IMR-90 (cell line): ENCODE results near the gene CDK12. TPM values are rescaled to one million over a fixed set of nuclear protein-coding genes. Genes with fewer than 3 reads are reported as not detected.

Source experiments
- ATAC-seq: fragments of 200-7000 bp; cut with Tn5 transposase; 2 replicates; pipeline ENCODE4 v1.9.1; 2020; ENCODE audit warnings: low read depth, mild to moderate bottlenecking, moderate library complexity
- BruUV-seq: library from RNA; stranded (reverse); fragments of 400-500 nt; replicated peaks from 2 replicates; lab custom pipeline; 2021; lab: Mats Ljungman, UMichigan
- CTCF ChIA-PET: fragments of 300-600 bp; formaldehyde crosslinking; extraction: SDS; loops from one replicate; lab custom pipeline; 2021; ENCODE audit warnings: antibody characterized with exemption; lab: Yijun Ruan, JAX
- POLR2A ChIA-PET: fragments of 300-600 bp; sonication (Branson Sonifier 250); formaldehyde crosslinking; loops from one replicate; lab custom pipeline; 2022; ENCODE audit warnings: antibody characterized with exemption; ENCODE audit not compliant: unreplicated experiment; lab: Charles Lee
- DNase-seq: peaks from one replicate; pipeline ENCODE4 v3.0.0; 2013
- H2AFZ ChIP-seq: replicated peaks from 2 replicates; pipeline ENCODE3; 2013; ENCODE audit warnings: low read length, mild to moderate bottlenecking; ENCODE audit not compliant: poor library complexity
- H2AK5ac ChIP-seq: 2 replicates; pipeline ENCODE4 v1.6.1; 2013; ENCODE audit warnings: low read depth, low read length, inconsistent platforms
- H2AK9ac ChIP-seq: replicated peaks from 2 replicates; pipeline ENCODE3; 2013; ENCODE audit warnings: mild to moderate bottlenecking, low read depth, low read length, moderate library complexity; ENCODE audit not compliant: poor library complexity
- H2BK120ac ChIP-seq: 2 replicates; pipeline ENCODE4 v1.6.1; 2013; ENCODE audit warnings: low read depth, low read length, inconsistent platforms
- H2BK15ac ChIP-seq: 3 replicates; pipeline ENCODE4 v1.6.1; 2013; ENCODE audit warnings: low read depth, low read length, inconsistent platforms
- H2BK20ac ChIP-seq: 2 replicates; pipeline ENCODE4 v1.6.1; 2013; ENCODE audit warnings: low read depth, mild to moderate bottlenecking, inconsistent platforms, low read length, moderate library complexity
- H2BK5ac ChIP-seq: 2 replicates; pipeline ENCODE4 v1.6.1; 2013; ENCODE audit warnings: mild to moderate bottlenecking, low read depth, low read length, inconsistent platforms; ENCODE audit not compliant: poor library complexity, severe bottlenecking
- H3K14ac ChIP-seq: replicated peaks from 2 replicates; pipeline ENCODE4 v1.6.1; 2013; ENCODE audit warnings: low read depth, low read length, inconsistent platforms
- H3K18ac ChIP-seq: 2 replicates; pipeline ENCODE4 v1.6.1; 2013; ENCODE audit warnings: low read depth, low read length, control low read depth
- H3K23ac ChIP-seq: 2 replicates; pipeline ENCODE4 v1.6.1; 2013; ENCODE audit warnings: low read depth, low read length, inconsistent platforms
- H3K27ac ChIP-seq: 2 replicates; pipeline ENCODE4 v1.5.1; 2013; ENCODE audit warnings: mild to moderate bottlenecking, control low read depth, low read length; ENCODE audit not compliant: insufficient read depth
- H3K27me3 ChIP-seq: 2 replicates; pipeline ENCODE4 v1.6.1; 2013; ENCODE audit warnings: low read length; ENCODE audit not compliant: control insufficient read depth, insufficient read depth
- H3K36me3 ChIP-seq: 2 replicates; pipeline ENCODE4 v1.6.1; 2013; ENCODE audit warnings: low read length, mixed read lengths; ENCODE audit not compliant: control insufficient read depth, insufficient read depth
- H3K4ac ChIP-seq: 2 replicates; pipeline ENCODE4 v1.6.1; 2013; ENCODE audit warnings: low read depth, low read length, inconsistent platforms
- H3K4me1 ChIP-seq: 2 replicates; pipeline ENCODE4 v1.6.1; 2013; ENCODE audit warnings: low read length, mixed read lengths; ENCODE audit not compliant: control insufficient read depth, insufficient read depth
- H3K4me2 ChIP-seq: 2 replicates; pipeline ENCODE4 v1.6.1; 2013; ENCODE audit warnings: low read depth, mild to moderate bottlenecking, control low read depth, low read length, moderate library complexity
- H3K4me3 ChIP-seq: 2 replicates; pipeline ENCODE4 v1.5.1; 2013; ENCODE audit warnings: low read depth, mild to moderate bottlenecking, control low read depth, low read length, moderate library complexity; ENCODE audit not compliant: insufficient read depth
- H3K56ac ChIP-seq: 2 replicates; pipeline ENCODE4 v1.6.1; 2013; ENCODE audit warnings: low read length, inconsistent platforms; ENCODE audit not compliant: insufficient read depth; ENCODE audit errors: extremely low read depth
- H3K79me1 ChIP-seq, 2 experiments: 2 replicates each; pipeline ENCODE4 v1.6.1; 2013; ENCODE audit warnings: low read length in 2 of 2, inconsistent platforms in 1 of 2, low read depth in 1 of 2
- H3K9ac ChIP-seq: 2 replicates; pipeline ENCODE4 v1.6.1; 2013; ENCODE audit warnings: low read depth, low read length, control low read depth
- H3K9me1 ChIP-seq: 2 replicates; pipeline ENCODE4 v1.6.1; 2013; ENCODE audit warnings: low read length, inconsistent platforms; ENCODE audit not compliant: insufficient read depth
- H3K9me3 ChIP-seq: 2 replicates; pipeline ENCODE4 v1.6.1; 2013; ENCODE audit warnings: low read length; ENCODE audit not compliant: control insufficient read depth, insufficient read depth
- H4K20me1 ChIP-seq: 2 replicates; pipeline ENCODE4 v1.6.1; 2013; ENCODE audit warnings: low read length, inconsistent platforms; ENCODE audit not compliant: insufficient read depth
- H4K5ac ChIP-seq: 2 replicates; pipeline ENCODE4 v1.6.1; 2013; ENCODE audit warnings: mild to moderate bottlenecking, low read depth, low read length, control low read depth
- H4K8ac ChIP-seq, 2 experiments: 2 replicates each; pipeline ENCODE4 v1.6.1; 2013; ENCODE audit warnings: low read depth in 2 of 2, low read length in 2 of 2, control low read depth in 1 of 2, inconsistent platforms in 1 of 2
- H4K91ac ChIP-seq: 2 replicates; pipeline ENCODE4 v1.6.1; 2013; ENCODE audit warnings: low read depth, low read length, inconsistent platforms; ENCODE audit not compliant: insufficient read depth
- BHLHE40 ChIP-seq: fragments of 150-350 bp; IDR thresholded peaks from 2 replicates; pipeline ENCODE4 v1.6.1; 2016; ENCODE audit warnings: mild to moderate bottlenecking, low read depth, low read length
- MAZ ChIP-seq: IDR thresholded peaks from 2 replicates; pipeline ENCODE4 v1.6.1; 2012; ENCODE audit warnings: low read depth, mild to moderate bottlenecking, low read length, improper control_type of control experiment, moderate library complexity, borderline replicate concordance
- WGBS, 2 experiments: methylation state at CpG; one replicate each; pipeline versions ENCODE4 v1.1.5 to v1.1.7; 2013; ENCODE audit warnings: missing lambda C conversion rate in 2 of 2; ENCODE audit not compliant: insufficient read length in 1 of 2; ENCODE audit errors: extremely low coverage in 2 of 2; 5-methylcytosine and 5-hydroxymethylcytosine counted together
- dilution Hi-C: fragments of 300-500 bp; cut with HindIII; formaldehyde crosslinking; loops from one replicate; pipeline ENCODE4 v1.14.3; 2018; ENCODE audit warnings: low sequenced_read_pairs; ENCODE audit not compliant: unreplicated experiment
- in situ Hi-C: fragments of 300-500 bp; cut with MboI; formaldehyde crosslinking; loops from 3 replicates; pipeline ENCODE4 v1.14.3; 2019; ENCODE audit warnings: low sequenced_read_pairs, inconsistent platforms, mixed read lengths
- intact Hi-C: fragments of 100-400 bp; cut with micrococcal nuclease; formaldehyde crosslinking; loops from 2 replicates; pipeline ENCODE4 v1.10.0; 2022
- polyA plus RNA-seq, 3 experiments: library from polyadenylated mRNA; depleted of rRNA; stranded (reverse); fragments of >200 nt; gene quantifications; 2 replicates each; pipeline ENCODE4 v1.2.3, GENCODE V29; 2012; ENCODE audit warnings: low replicate concordance in 1 of 3
- total RNA-seq: library from RNA; depleted of rRNA; stranded (reverse); fragments of >200 nt; gene quantifications from 2 replicates; pipeline ENCODE4 v1.2.3, GENCODE V29; 2012
- TF ChIP-seq, protein P1 (sequence below): fragments of 150-350 bp; IDR thresholded peaks from 2 replicates; pipeline ENCODE4 v1.6.1; 2017; ENCODE audit warnings: mild to moderate bottlenecking, antibody characterized with exemption, low read length, low read depth
- TF ChIP-seq, protein P2 (sequence below): fragments of 150-350 bp; IDR thresholded peaks from 2 replicates; pipeline ENCODE4 v1.6.1; 2016; ENCODE audit warnings: low read depth, mild to moderate bottlenecking, low read length, moderate library complexity, borderline replicate concordance

The CDK12 gene
- total and polyA plus RNA-seq, 2 of the 4 experiments (the other 2 are of a cell fraction), result 16.1 to 27.1 TPM

DNA sequence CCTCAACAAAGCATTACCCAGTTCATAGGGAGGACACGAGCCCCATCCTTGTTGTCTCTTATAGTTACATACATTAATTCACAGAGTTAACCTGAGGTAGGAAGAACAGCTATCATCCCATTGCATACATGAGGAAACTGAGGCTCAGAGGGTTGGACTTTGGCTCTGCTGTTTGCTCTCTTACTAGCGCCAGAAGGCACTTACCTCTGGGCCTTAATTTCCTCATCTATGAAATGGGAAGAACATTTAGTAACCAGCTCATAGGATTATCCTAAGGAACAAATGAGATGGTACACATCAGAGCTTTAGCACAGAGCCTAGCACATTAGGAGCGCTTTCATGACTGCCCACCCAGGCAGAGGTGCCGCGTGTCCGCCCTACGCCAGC lies 118.8 kb downstream of the CDK12 start:
- H2BK5ac ChIP-seq, result no peak overlapping the region
- no peak overlapping the region for H2BK20ac ChIP-seq
- no peaks in the 10 kb centered on the region for H3K79me1 ChIP-seq
- WGBS, 2 experiments, result 92% methylated on average over 5 of the region's 7 CpGs; no CpG with 5 or more reads in 1 of the 2 experiments
- H3K18ac ChIP-seq, result no peak overlapping the region
- POLR2A ChIA-PET, result interaction anchor here (0.6 kb wide), 1 partner anchor 15 kb away, joined by 3 read pairs; no protein-coding TSS in a partner anchor
- H3K56ac ChIP-seq, result no peak overlapping the region
- no peak overlapping the region for H3K14ac ChIP-seq
- no peaks in the 10 kb centered on the region for H3K4me1 ChIP-seq
- no peak overlapping the region for H3K4me2 ChIP-seq
- no peak overlapping the region for H4K5ac ChIP-seq
- in situ Hi-C loops, result no loop called here
- CTCF ChIA-PET, result interaction anchor here (1.1 kb wide), 1 partner anchor 42 kb away, joined by 3 read pairs; no protein-coding TSS in a partner anchor
- peaks cover 33% of the 10 kb centered on the region for H3K27me3 ChIP-seq
- no peak overlapping the region for H2AK5ac ChIP-seq
- no TSS peak for BruUV-seq
- H3K36me3 ChIP-seq, result no peaks in the 10 kb centered on the region
- H2AK9ac ChIP-seq, result no peak overlapping the region
- no peak for ATAC-seq
- no peak overlapping the region for H3K4me3 ChIP-seq
- H3K27ac ChIP-seq, result no peak overlapping the region
- no peak overlapping the region for H2BK120ac ChIP-seq
- no peak overlapping the region for H4K91ac ChIP-seq
- no peaks in the 10 kb centered on the region for H3K9me3 ChIP-seq
- no peak overlapping the region for H3K23ac ChIP-seq
- H2AFZ ChIP-seq, result no peak overlapping the region
- H4K8ac ChIP-seq, result no peak overlapping the region
- DNase-seq, result no peak
- no peak for TF ChIP-seq MAZ
- TF ChIP-seq, protein P1, sequence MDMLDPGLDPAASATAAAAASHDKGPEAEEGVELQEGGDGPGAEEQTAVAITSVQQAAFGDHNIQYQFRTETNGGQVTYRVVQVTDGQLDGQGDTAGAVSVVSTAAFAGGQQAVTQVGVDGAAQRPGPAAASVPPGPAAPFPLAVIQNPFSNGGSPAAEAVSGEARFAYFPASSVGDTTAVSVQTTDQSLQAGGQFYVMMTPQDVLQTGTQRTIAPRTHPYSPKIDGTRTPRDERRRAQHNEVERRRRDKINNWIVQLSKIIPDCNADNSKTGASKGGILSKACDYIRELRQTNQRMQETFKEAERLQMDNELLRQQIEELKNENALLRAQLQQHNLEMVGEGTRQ, result no peak
- TF ChIP-seq BHLHE40, result no peak
- TF ChIP-seq, protein P2, sequence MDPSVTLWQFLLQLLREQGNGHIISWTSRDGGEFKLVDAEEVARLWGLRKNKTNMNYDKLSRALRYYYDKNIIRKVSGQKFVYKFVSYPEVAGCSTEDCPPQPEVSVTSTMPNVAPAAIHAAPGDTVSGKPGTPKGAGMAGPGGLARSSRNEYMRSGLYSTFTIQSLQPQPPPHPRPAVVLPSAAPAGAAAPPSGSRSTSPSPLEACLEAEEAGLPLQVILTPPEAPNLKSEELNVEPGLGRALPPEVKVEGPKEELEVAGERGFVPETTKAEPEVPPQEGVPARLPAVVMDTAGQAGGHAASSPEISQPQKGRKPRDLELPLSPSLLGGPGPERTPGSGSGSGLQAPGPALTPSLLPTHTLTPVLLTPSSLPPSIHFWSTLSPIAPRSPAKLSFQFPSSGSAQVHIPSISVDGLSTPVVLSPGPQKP, result no peak
- dilution Hi-C loops, result no loop called here
- intact Hi-C loops, result no loop called here
- no peak overlapping the region for H3K4ac ChIP-seq
- no peak overlapping the region for H3K9ac ChIP-seq
- no peaks in the 10 kb centered on the region for H4K20me1 ChIP-seq
- no peak overlapping the region for H2BK15ac ChIP-seq
- H3K9me1 ChIP-seq, result no peaks in the 10 kb centered on the region
